Astrocyte (in vitro differentiated cells and primary cell): Measurements from ENCODE around the gene TRIP4.

Experiments
- EZH2 ChIP-seq: IDR thresholded peaks from 2 replicates; pipeline ENCODE4 v1.6.1; 2012; ENCODE audit warnings: mild to moderate bottlenecking, low read length, inconsistent platforms; ENCODE audit not compliant: insufficient read depth
- TF ChIP-seq, protein P1 (sequence below): IDR thresholded peaks from 2 replicates; pipeline ENCODE4 v1.5.1; 2011; ENCODE audit warnings: low read depth, mild to moderate bottlenecking, inconsistent platforms, low read length, moderate library complexity; ENCODE audit not compliant: insufficient read depth

- TF ChIP-seq, protein P1, sequence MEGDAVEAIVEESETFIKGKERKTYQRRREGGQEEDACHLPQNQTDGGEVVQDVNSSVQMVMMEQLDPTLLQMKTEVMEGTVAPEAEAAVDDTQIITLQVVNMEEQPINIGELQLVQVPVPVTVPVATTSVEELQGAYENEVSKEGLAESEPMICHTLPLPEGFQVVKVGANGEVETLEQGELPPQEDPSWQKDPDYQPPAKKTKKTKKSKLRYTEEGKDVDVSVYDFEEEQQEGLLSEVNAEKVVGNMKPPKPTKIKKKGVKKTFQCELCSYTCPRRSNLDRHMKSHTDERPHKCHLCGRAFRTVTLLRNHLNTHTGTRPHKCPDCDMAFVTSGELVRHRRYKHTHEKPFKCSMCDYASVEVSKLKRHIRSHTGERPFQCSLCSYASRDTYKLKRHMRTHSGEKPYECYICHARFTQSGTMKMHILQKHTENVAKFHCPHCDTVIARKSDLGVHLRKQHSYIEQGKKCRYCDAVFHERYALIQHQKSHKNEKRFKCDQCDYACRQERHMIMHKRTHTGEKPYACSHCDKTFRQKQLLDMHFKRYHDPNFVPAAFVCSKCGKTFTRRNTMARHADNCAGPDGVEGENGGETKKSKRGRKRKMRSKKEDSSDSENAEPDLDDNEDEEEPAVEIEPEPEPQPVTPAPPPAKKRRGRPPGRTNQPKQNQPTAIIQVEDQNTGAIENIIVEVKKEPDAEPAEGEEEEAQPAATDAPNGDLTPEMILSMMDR = no peak
- TF ChIP-seq EZH2 = no peak
Observed at GRCh38 chr15:64341961-64342360, 45.7 kb upstream of the TRIP4 start.
